Measurements from ENCODE around the gene ZNF497. TPM values are rescaled to one million over a fixed set of nuclear protein-coding genes. Genes with fewer than 3 reads are reported as not detected.
"Not testable (repeated sequence)": the region's sequence is repeated elsewhere in the genome, so short reads cannot be mapped to it uniquely, and the experiment has no call there.

ZNF497 gene
- polyA plus RNA-seq, 3 donors, result 3.3 to 3.9 (median 3.5) TPM

GRCh38 chr19:58319241-58319640 is 43.3 kb downstream of the ZNF497 start:
- no peak for DNase-seq (ENCODE audit: low read depth in 3 of 3, low spot score in 2 of 3)

- no peak for DNase-seq (ENCODE audit: low read depth in 3 of 3, low spot score in 2 of 3)
Measured at GRCh38 chr19:58318297-58318696, 44.3 kb downstream of the ZNF497 start.

- DNase-seq (ENCODE audit: low read depth in 3 of 3, low spot score in 2 of 3), result no peak
Measured at GRCh38 chr19:58317476-58318072, 45.0 kb downstream of the ZNF497 start.

- DNase-seq (ENCODE audit: low read depth in 3 of 3, low spot score in 2 of 3), result no peak
Measured at GRCh38 chr19:58315580-58315979, 47.0 kb downstream of the ZNF497 start.

GRCh38 chr19:58311345-58311865 is 51.1 kb downstream of the ZNF497 start:
- no peak for DNase-seq (ENCODE audit: low read depth in 3 of 3, low spot score in 2 of 3)

GRCh38 chr19:58310685-58311084 is 51.9 kb downstream of the ZNF497 start:
- not testable (repeated sequence) for DNase-seq (ENCODE audit: low read depth in 3 of 3, low spot score in 2 of 3)

- DNase-seq (ENCODE audit: low read depth in 3 of 3, low spot score in 2 of 3), result no peak
Measured at GRCh38 chr19:58307736-58308135, 54.8 kb downstream of the ZNF497 start.

- no peak for DNase-seq (ENCODE audit: low read depth in 3 of 3, low spot score in 2 of 3)
Measured at GRCh38 chr19:58305932-58306323, 56.6 kb downstream of the ZNF497 start.

- peak; percentile 84 to 90 (median 89) for DNase-seq (ENCODE audit: low read depth in 3 of 3, low spot score in 2 of 3)
Measured at GRCh38 chr19:58305065-58305931, 57.3 kb downstream of the ZNF497 start, which contains the start of gene ERVK3-1. ERVK3-1 (plus strand) TSS chr19:58305377; CDS start chr19:58312169, 6,792 bp downstream.

GRCh38 chr19:58304748-58305064 is 57.8 kb downstream of the ZNF497 start:
- DNase-seq (ENCODE audit: low read depth in 3 of 3, low spot score in 2 of 3), result no peak

Other genes starting within 250 kb of the ZNF497 start
- 10 to 100 TPM; 25.6 to 26.3 (median 25.8) TPM for gene ZNF329, start 212.0 kb downstream of the ZNF497 start, polyA plus RNA-seq (ENCODE audit: insufficient read length in 3 of 3)
- 10 to 100 TPM; 17.6 to 19.5 (median 18.4) TPM for gene ZNF274, start 179.7 kb downstream of the ZNF497 start, polyA plus RNA-seq (ENCODE audit: insufficient read length in 3 of 3)
- 10 to 100 TPM; 28.3 to 37.8 (median 33.8) TPM for gene ZNF544, start 133.8 kb downstream of the ZNF497 start, polyA plus RNA-seq (ENCODE audit: insufficient read length in 3 of 3)
- gene ZNF8, start 83.8 kb downstream of the ZNF497 start, polyA plus RNA-seq (ENCODE audit: insufficient read length in 3 of 3), result 1 to 10 TPM; 6.1 to 6.6 (median 6.5) TPM
- 10 to 100 TPM; 44.8 to 53.6 (median 49.3) TPM for gene ERVK3-1, start 57.4 kb downstream of the ZNF497 start, polyA plus RNA-seq (ENCODE audit: insufficient read length in 3 of 3)
- gene ZSCAN22, start 35.8 kb downstream of the ZNF497 start, polyA plus RNA-seq (ENCODE audit: insufficient read length in 3 of 3), result 1 to 10 TPM; 3.4 to 4.0 (median 3.5) TPM
- gene A1BG, start 9.3 kb downstream of the ZNF497 start, polyA plus RNA-seq (ENCODE audit: insufficient read length in 3 of 3), result under 1 TPM; 0.60 to 0.79 (median 0.76) TPM
- 1 to 10 TPM; 2.2 to 3.0 (median 2.6) TPM for gene ZNF837, start 18.3 kb upstream of the ZNF497 start, polyA plus RNA-seq (ENCODE audit: insufficient read length in 3 of 3)
- gene RPS5, start 24.5 kb upstream of the ZNF497 start, polyA plus RNA-seq (ENCODE audit: insufficient read length in 3 of 3), result 100 to 1,000 TPM; 846 to 997 (median 995) TPM
- not detected for gene RNF225, start 32.9 kb upstream of the ZNF497 start, polyA plus RNA-seq (ENCODE audit: insufficient read length in 3 of 3)
- gene ZNF584, start 45.9 kb upstream of the ZNF497 start, polyA plus RNA-seq (ENCODE audit: insufficient read length in 3 of 3), result 10 to 100 TPM; 13.7 to 16.5 (median 14.3) TPM
- 10 to 100 TPM; 14.7 to 16.8 (median 16.6) TPM for gene ZNF132, start 77.4 kb upstream of the ZNF497 start, polyA plus RNA-seq (ENCODE audit: insufficient read length in 3 of 3)
- gene ZNF324B, start 88.9 kb upstream of the ZNF497 start, polyA plus RNA-seq (ENCODE audit: insufficient read length in 3 of 3), result 1 to 10 TPM; 5.0 to 5.5 (median 5.3) TPM
- 1 to 10 TPM; 8.9 to 9.3 (median 9.0) TPM for gene ZNF324, start 104.3 kb upstream of the ZNF497 start, polyA plus RNA-seq (ENCODE audit: insufficient read length in 3 of 3)
- gene ZNF446, start 113.6 kb upstream of the ZNF497 start, polyA plus RNA-seq (ENCODE audit: insufficient read length in 3 of 3), result 10 to 100 TPM; 12.4 to 14.3 (median 12.6) TPM
- gene SLC27A5, start 149.2 kb upstream of the ZNF497 start, polyA plus RNA-seq (ENCODE audit: insufficient read length in 3 of 3), result 1 to 10 TPM; 8.0 to 9.9 (median 9.7) TPM
- 10 to 100 TPM in 1 of 3 donors, 1 to 10 TPM in 2; 7.8 to 10.5 (median 10.0) TPM for gene ZBTB45, start 157.1 kb upstream of the ZNF497 start, polyA plus RNA-seq (ENCODE audit: insufficient read length in 3 of 3)
- 100 to 1,000 TPM; 682 to 734 (median 690) TPM for gene TRIM28, start 181.3 kb upstream of the ZNF497 start, polyA plus RNA-seq (ENCODE audit: insufficient read length in 3 of 3)
- 100 to 1,000 TPM; 124 to 134 (median 127) TPM for gene CHMP2A, start 192.4 kb upstream of the ZNF497 start, polyA plus RNA-seq (ENCODE audit: insufficient read length in 3 of 3)
- 10 to 100 TPM; 79.4 to 99.8 (median 86.5) TPM for gene UBE2M, start 195.9 kb upstream of the ZNF497 start, polyA plus RNA-seq (ENCODE audit: insufficient read length in 3 of 3)
- 10 to 100 TPM; 20.9 to 22.9 (median 21.3) TPM for gene MZF1, start 210.6 kb upstream of the ZNF497 start, polyA plus RNA-seq (ENCODE audit: insufficient read length in 3 of 3)

All from right renal cortex interstitium (tissue), 3 donors.